Glutamatergic neuron (in vitro differentiated cells): ENCODE results near the gene OOSP3. TPM values are rescaled to one million over a fixed set of nuclear protein-coding genes. Genes with fewer than 3 reads are reported as not detected.
"Not testable (repeated sequence)": the region's sequence is repeated elsewhere in the genome, so short reads cannot be mapped to it uniquely, and the experiment has no call there.

Experiments
- DNase-seq: peaks from one replicate; pipeline ENCODE4 v3.0.0; 2022
- H3K27ac Mint-ChIP-seq: one replicate; pipeline ENCODE4 v1.8.0; 2020; ENCODE audit warnings: mild to moderate bottlenecking, mixed read lengths, inconsistent platforms; ENCODE audit not compliant: unreplicated experiment
- H3K27me3 Mint-ChIP-seq: one replicate; pipeline ENCODE4 v1.8.0; 2020; ENCODE audit warnings: mild to moderate bottlenecking, moderate library complexity, mixed read lengths, inconsistent platforms; ENCODE audit not compliant: unreplicated experiment
- H3K36me3 Mint-ChIP-seq: one replicate; pipeline ENCODE4 v1.8.0; 2020; ENCODE audit warnings: mild to moderate bottlenecking, mixed read lengths, inconsistent platforms; ENCODE audit not compliant: unreplicated experiment
- H3K4me1 Mint-ChIP-seq: one replicate; pipeline ENCODE4 v1.8.0; 2020; ENCODE audit warnings: mild to moderate bottlenecking, low read depth, mixed read lengths, inconsistent platforms; ENCODE audit not compliant: unreplicated experiment
- H3K4me3 Mint-ChIP-seq: one replicate; pipeline ENCODE4 v1.8.0; 2020; ENCODE audit warnings: mild to moderate bottlenecking, mixed read lengths, inconsistent platforms; ENCODE audit not compliant: unreplicated experiment
- H3K9me3 Mint-ChIP-seq: one replicate; pipeline ENCODE4 v1.8.0; 2020; ENCODE audit warnings: mild to moderate bottlenecking, moderate library complexity, mixed read lengths, inconsistent platforms; ENCODE audit not compliant: unreplicated experiment
- total RNA-seq: library from RNA; stranded (reverse); fragmentation: NEBNext Ultra II Directional; extraction: Animal tissue kit (Norgen Biotek cat#: 25700); gene quantifications from one replicate; pipeline ENCODE4 v1.2.1, GENCODE V29; 2021; ENCODE audit not compliant: unreplicated experiment
- TF ChIP-seq, protein P1 (sequence below): fragments of 200-600 bp; sonication (generic); IDR thresholded peaks from one replicate; pipeline ENCODE4 v1.5.0; 2021; ENCODE audit not compliant: partially characterized antibody, unreplicated experiment

Gene OOSP3
- total RNA-seq, 1 donor from 2014 or later: not detected

DNA sequence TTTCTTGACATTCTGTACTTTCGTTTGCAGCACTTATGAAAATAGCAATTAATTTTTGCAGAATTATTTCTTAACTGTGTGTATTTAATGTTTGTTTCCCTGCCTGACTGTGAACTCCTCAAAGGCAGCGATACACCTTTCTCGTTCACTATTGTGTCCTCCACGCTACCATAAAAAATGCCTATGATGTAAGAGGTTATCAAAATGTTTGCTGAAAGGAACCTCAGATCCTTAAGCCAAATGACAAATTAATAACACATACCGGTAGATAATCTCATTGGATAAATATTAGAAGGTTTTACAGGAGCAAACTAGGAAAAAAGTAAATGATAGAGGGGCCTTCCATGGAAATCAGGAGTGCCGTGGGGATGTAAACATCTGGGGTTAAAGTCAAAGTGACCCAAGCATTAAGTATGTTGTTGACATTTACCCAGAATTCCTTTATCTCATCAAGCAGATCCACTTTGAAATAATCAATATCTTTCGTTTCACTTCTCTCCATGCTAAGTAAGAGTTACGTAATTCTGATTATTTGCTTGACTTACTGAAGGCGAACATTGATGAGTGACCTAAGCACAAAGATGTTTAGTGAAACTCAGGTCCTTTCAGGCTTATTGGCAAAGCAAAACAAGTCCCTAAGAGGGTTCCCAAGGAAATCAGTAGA is 2.6 kb upstream of the OOSP3 start:
- TF ChIP-seq, protein P1, sequence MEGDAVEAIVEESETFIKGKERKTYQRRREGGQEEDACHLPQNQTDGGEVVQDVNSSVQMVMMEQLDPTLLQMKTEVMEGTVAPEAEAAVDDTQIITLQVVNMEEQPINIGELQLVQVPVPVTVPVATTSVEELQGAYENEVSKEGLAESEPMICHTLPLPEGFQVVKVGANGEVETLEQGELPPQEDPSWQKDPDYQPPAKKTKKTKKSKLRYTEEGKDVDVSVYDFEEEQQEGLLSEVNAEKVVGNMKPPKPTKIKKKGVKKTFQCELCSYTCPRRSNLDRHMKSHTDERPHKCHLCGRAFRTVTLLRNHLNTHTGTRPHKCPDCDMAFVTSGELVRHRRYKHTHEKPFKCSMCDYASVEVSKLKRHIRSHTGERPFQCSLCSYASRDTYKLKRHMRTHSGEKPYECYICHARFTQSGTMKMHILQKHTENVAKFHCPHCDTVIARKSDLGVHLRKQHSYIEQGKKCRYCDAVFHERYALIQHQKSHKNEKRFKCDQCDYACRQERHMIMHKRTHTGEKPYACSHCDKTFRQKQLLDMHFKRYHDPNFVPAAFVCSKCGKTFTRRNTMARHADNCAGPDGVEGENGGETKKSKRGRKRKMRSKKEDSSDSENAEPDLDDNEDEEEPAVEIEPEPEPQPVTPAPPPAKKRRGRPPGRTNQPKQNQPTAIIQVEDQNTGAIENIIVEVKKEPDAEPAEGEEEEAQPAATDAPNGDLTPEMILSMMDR: no peak
- Mint-ChIP-seq H3K9me3 (no peaks in the 10 kb centered on the region), H3K27me3 (no peaks in the 10 kb centered on the region), H3K36me3 (no peaks in the 10 kb centered on the region), H3K4me1 (no peaks in the 10 kb centered on the region), H3K27ac (no peak overlapping the region), H3K4me3 (no peak overlapping the region)
- DNase-seq: no peak

DNA sequence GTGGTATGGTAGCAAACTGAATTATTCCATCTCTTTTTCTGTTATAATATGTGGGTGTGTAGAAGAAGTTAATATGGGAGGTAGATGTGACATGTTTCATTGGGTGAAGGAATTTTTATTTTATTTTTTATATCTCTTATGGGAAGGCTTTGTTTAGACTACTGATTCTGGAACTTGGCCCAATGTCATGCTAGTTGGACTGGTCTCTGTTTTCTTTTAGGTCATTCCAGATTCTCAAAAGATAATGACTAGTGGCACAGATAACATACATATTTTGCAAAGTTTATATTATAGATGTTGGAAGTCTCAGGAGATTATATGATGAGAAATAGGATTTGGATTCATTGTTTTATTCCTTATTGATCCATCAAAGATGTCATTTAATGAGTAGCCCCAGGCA is 1.3 kb upstream of the OOSP3 start:
- H3K27ac Mint-ChIP-seq: no peak overlapping the region
- TF ChIP-seq, protein P1: no peak
- no peak overlapping the region for H3K4me3 Mint-ChIP-seq
- H3K4me1 Mint-ChIP-seq: no peaks in the 10 kb centered on the region
- no peaks in the 10 kb centered on the region for H3K27me3 Mint-ChIP-seq
- H3K9me3 Mint-ChIP-seq: no peaks in the 10 kb centered on the region
- no peaks in the 10 kb centered on the region for H3K36me3 Mint-ChIP-seq
- no peak for DNase-seq

DNA sequence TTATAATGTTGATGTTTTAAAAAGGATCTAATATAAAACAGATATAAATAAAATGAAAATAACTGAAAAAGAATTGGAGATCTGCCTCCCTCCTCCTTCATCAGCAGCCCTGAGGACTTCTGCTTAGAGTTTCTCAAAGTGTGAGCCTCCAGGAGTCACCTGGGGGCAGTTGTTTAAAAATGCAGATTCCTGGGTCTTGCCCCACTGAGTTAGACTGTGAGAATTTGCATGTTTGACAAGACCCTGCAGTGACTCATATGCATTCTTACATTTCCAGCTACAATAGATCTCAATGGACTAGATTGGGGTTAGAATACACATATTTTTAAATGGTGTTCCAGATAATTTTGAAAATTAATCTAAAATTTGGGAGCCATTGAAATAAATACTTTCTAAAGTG is 798 bp upstream of the OOSP3 start:
- H3K9me3 Mint-ChIP-seq: no peaks in the 10 kb centered on the region
- no peaks in the 10 kb centered on the region for H3K27me3 Mint-ChIP-seq
- TF ChIP-seq, protein P1: no peak
- no peaks in the 10 kb centered on the region for H3K4me1 Mint-ChIP-seq
- DNase-seq: no peak
- no peak overlapping the region for H3K4me3 Mint-ChIP-seq
- H3K36me3 Mint-ChIP-seq: no peaks in the 10 kb centered on the region
- no peak overlapping the region for H3K27ac Mint-ChIP-seq

DNA sequence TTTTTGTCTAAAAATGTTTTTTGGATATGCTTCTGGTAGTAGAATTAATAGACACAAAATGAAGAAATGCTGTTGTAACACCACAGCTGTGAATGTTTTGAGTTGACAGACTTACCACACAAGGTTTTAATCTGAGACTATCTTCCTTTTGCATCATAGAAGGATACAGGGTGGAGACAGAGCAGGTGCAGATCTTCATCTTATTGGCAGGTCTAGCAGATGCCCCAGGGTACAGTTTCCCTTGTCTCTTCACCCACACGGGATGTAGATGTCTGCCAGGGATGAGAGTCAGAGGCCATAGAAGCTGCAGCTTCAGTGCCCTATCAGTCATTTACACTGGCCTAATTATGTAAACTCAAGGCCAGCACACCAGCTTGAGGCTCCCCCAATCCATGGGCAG is 985 bp downstream of the OOSP3 start:
- no peaks in the 10 kb centered on the region for H3K36me3 Mint-ChIP-seq
- H3K27ac Mint-ChIP-seq: no peak overlapping the region
- H3K4me1 Mint-ChIP-seq: no peaks in the 10 kb centered on the region
- no peak for DNase-seq
- TF ChIP-seq, protein P1: no peak
- no peaks in the 10 kb centered on the region for H3K9me3 Mint-ChIP-seq
- no peaks in the 10 kb centered on the region for H3K27me3 Mint-ChIP-seq
- H3K4me3 Mint-ChIP-seq: no peak overlapping the region

DNA sequence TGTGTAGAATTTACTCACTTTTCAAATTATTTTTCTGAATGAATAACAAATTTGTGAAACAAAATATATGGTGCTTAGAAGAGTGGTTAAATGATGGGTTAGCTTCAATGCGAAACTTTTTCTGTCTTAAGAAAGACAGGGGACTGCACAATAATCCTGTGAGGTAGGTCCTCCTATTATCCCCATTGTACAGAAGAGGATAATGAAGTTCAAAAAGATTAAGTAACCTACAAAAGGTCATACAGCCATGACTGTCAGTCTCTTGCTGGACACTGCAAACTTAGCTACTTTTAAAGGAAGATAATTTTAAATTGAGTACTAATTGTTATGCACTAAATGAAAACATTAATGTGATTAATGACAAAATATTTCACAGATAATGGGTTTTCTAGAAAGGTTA is 5.0 kb downstream of the OOSP3 start:
- H3K36me3 Mint-ChIP-seq: peaks cover 7% of the 10 kb centered on the region
- DNase-seq: no peak
- TF ChIP-seq, protein P1: no peak
- H3K27me3 Mint-ChIP-seq: no peaks in the 10 kb centered on the region
- no peaks in the 10 kb centered on the region for H3K4me1 Mint-ChIP-seq
- peaks cover under 1% of the 10 kb centered on the region for H3K9me3 Mint-ChIP-seq
- H3K4me3 Mint-ChIP-seq: no peak overlapping the region
- H3K27ac Mint-ChIP-seq: no peak overlapping the region

DNA sequence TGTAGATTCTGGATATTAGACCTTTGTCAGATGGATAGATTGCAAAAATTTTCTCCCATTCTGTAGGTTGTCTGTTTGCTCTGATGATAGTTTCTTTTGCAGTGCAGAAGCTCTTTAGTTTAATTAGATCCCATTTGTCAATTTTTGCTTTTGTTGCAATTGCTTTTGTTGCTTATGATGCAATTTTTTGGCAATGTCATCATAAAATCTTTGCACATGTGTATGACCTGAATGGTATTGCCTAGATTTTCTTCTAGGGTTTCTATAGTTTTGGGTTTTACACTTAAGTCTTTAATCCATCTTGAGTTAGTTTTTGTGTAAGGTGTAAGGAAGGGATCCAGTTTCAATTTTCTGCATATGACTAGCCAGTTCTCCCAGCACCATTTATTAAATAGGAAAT is 8.6 kb downstream of the OOSP3 start:
- not testable (repeated sequence) for H3K4me3 Mint-ChIP-seq, H3K27me3 Mint-ChIP-seq, H3K27ac Mint-ChIP-seq, DNase-seq, H3K4me1 Mint-ChIP-seq
- Mint-ChIP-seq H3K9me3 (peaks cover 10% of the 10 kb centered on the region), H3K36me3 (peaks cover 25% of the 10 kb centered on the region)
